HCT116 (cell line): ENCODE measurements around the gene LRRC73. TPM values are rescaled to one million over a fixed set of nuclear protein-coding genes. Genes with fewer than 3 reads are reported as not detected.

Source experiments
- ATAC-seq: fragments of 200-7000 bp; cut with Tn5 transposase; 2 replicates; pipeline ENCODE4 v1.9.1; 2020; ENCODE audit warnings: mild to moderate bottlenecking, moderate library complexity
- BruUV-seq: library from RNA; stranded (reverse); fragments of 400-500 nt; replicated peaks from 2 replicates; lab custom pipeline; 2021; lab: Mats Ljungman, UMichigan
- CTCF ChIA-PET: fragments of 300-600 bp; sonication (Branson Sonifier 250); formaldehyde crosslinking; loops from one replicate; lab custom pipeline; 2021; ENCODE audit warnings: antibody characterized with exemption; lab: Charles Lee
- POLR2A ChIA-PET: fragments of 300-600, 350-600 bp; sonication (Branson Sonifier 250); formaldehyde crosslinking; loops from one replicate; lab custom pipeline; 2021; ENCODE audit warnings: antibody characterized with exemption; lab: Charles Lee
- RAD21 ChIA-PET, 2 experiments: fragments of 300-600 bp; sonication (Branson Sonifier 250); formaldehyde crosslinking; loops; one replicate each; lab custom pipeline; 2023; ENCODE audit warnings: low total read pairs in 2 of 2; ENCODE audit not compliant: uncharacterized antibody in 2 of 2, unreplicated experiment in 2 of 2, low non-redundant PET in 1 of 2; lab: Charles Lee
- DNase-seq: peaks from one replicate; pipeline ENCODE4 v3.0.0-alpha.2; 2010; ENCODE audit warnings: low read depth, low spot score
- H2AFZ ChIP-seq: fragments of 200-600 bp; shearing (Covaris generic), sonication (generic); 2 replicates; pipeline ENCODE4 v1.6.1; 2017; ENCODE audit warnings: low read depth, mixed run types, mixed read lengths, antibody characterized with exemption, low read length; ENCODE audit not compliant: poor library complexity, severe bottlenecking
- H3K27ac ChIP-seq: 2 replicates; pipeline ENCODE4 v1.5.1; 2012; ENCODE audit warnings: low read depth, low read length
- H3K27me3 ChIP-seq: fragments of 200-600 bp; sonication (generic); 2 replicates; pipeline ENCODE4 v1.6.1; 2016; ENCODE audit warnings: mixed run types, low read length, mixed read lengths; ENCODE audit not compliant: insufficient read depth
- H3K36me3 ChIP-seq, 2 experiments: fragments of 200-500 bp in 1 of 2; fragments of 200-600 bp in 1 of 2; sonication (Bioruptor generic) in 1 of 2; sonication (generic) in 1 of 2; 2 replicates each; pipeline versions ENCODE4 v1.5.1 to v1.6.1; 2014 to 2016; ENCODE audit warnings: low read length in 2 of 2, inconsistent platforms in 1 of 2, mixed read lengths in 1 of 2, mixed run types in 1 of 2; ENCODE audit not compliant: insufficient read depth in 2 of 2, control insufficient read depth in 1 of 2
- H3K4me1 ChIP-seq, 2 experiments: fragments of 200-600 bp in 1 of 2; sonication (generic) in 1 of 2; 2 replicates each; pipeline versions ENCODE4 v1.5.1 to v1.6.1; 2012 to 2017; ENCODE audit warnings: low read length in 2 of 2, inconsistent platforms in 1 of 2, mild to moderate bottlenecking in 1 of 2, mixed read lengths in 1 of 2, mixed run types in 1 of 2, moderate library complexity in 1 of 2; ENCODE audit not compliant: insufficient read depth in 2 of 2, control insufficient read depth in 1 of 2
- H3K4me2 ChIP-seq: fragments of 200-600 bp; sonication (generic); 2 replicates; pipeline ENCODE4 v1.6.1; 2017; ENCODE audit warnings: mixed run types, low read length, mixed read lengths
- H3K4me3 ChIP-seq, 2 experiments: fragments of 200-600 bp in 1 of 2; sonication (generic) in 1 of 2; replicated peaks in 1 of 2; 2 replicates each; pipeline ENCODE4 v1.5.1; 2011 to 2016; ENCODE audit warnings: low read length in 2 of 2, control low read depth in 1 of 2, low read depth in 1 of 2, mild to moderate bottlenecking in 1 of 2, mixed read lengths in 1 of 2, mixed run types in 1 of 2
- H3K79me2 ChIP-seq: fragments of 200-600 bp; sonication (generic); 2 replicates; pipeline ENCODE4 v1.6.1; 2017; ENCODE audit warnings: mild to moderate bottlenecking, mixed run types, low read length, moderate library complexity, mixed read lengths; ENCODE audit not compliant: insufficient read depth
- H3K9ac ChIP-seq: fragments of 200-600 bp; sonication (generic); 2 replicates; pipeline ENCODE4 v1.6.1; 2016; ENCODE audit warnings: low read length, mixed read lengths
- H3K9me2 ChIP-seq: fragments of 200-600 bp; sonication (generic), shearing (Covaris generic); 2 replicates; pipeline ENCODE4 v1.6.1; 2017; ENCODE audit warnings: mixed run types, mild to moderate bottlenecking, moderate library complexity; ENCODE audit not compliant: insufficient read depth
- H3K9me3 ChIP-seq, 2 experiments: fragments of 200-500 bp in 1 of 2; fragments of 200-600 bp in 1 of 2; sonication (Bioruptor generic) in 1 of 2; sonication (generic) in 1 of 2; 2 replicates each; pipeline ENCODE4 v1.6.1; 2014 to 2017; ENCODE audit warnings: low read length in 2 of 2, mixed read lengths in 2 of 2, inconsistent platforms in 1 of 2, low read depth in 1 of 2, mild to moderate bottlenecking in 1 of 2, mixed run types in 1 of 2, moderate library complexity in 1 of 2; ENCODE audit not compliant: control insufficient read depth in 1 of 2, insufficient read depth in 1 of 2
- H4K20me1 ChIP-seq: fragments of 200-600 bp; sonication (generic), shearing (Covaris generic); 2 replicates; pipeline ENCODE4 v1.6.1; 2017; ENCODE audit warnings: mixed run types, mild to moderate bottlenecking, moderate library complexity; ENCODE audit not compliant: insufficient read depth
- ELF1 ChIP-seq: IDR thresholded peaks from 2 replicates; pipeline ENCODE4 v1.6.1; 2012; ENCODE audit warnings: low read depth, borderline replicate concordance
- EZH2phosphoT487 ChIP-seq: fragments of 200-600 bp; IDR thresholded peaks from 2 replicates; pipeline ENCODE4 v1.6.1; 2018; ENCODE audit warnings: antibody characterized with exemption, borderline replicate concordance
- FOSL1 ChIP-seq: IDR thresholded peaks from 2 replicates; pipeline ENCODE4 v1.6.1; 2012; ENCODE audit warnings: low read depth
- JUND ChIP-seq: IDR thresholded peaks from 2 replicates; pipeline ENCODE4 v1.6.1; 2012
- POLR2AphosphoS5 ChIP-seq: IDR thresholded peaks from 2 replicates; pipeline ENCODE4 v1.6.1; 2011; ENCODE audit warnings: mild to moderate bottlenecking, low read depth, low read length, moderate library complexity
- SIN3A ChIP-seq: IDR thresholded peaks from 2 replicates; pipeline ENCODE4 v1.6.1; 2012; ENCODE audit warnings: low read depth
- SRF ChIP-seq: IDR thresholded peaks from 2 replicates; pipeline ENCODE4 v1.6.1; 2012; ENCODE audit warnings: low read depth
- ZFX ChIP-seq: fragments of 450-650 bp; IDR thresholded peaks from 2 replicates; pipeline ENCODE4 v1.6.1; 2017
- intact Hi-C: fragments of 100-400 bp; cut with micrococcal nuclease; formaldehyde crosslinking; loops from 2 replicates; pipeline ENCODE4 v1.10.0; 2022
- total RNA-seq: library from RNA; stranded (reverse); gene quantifications from one replicate; pipeline ENCODE4 v1.2.1, GENCODE V29; 2021; ENCODE audit not compliant: unreplicated experiment
- TF ChIP-seq, protein P1 (sequence below): IDR thresholded peaks from 2 replicates; pipeline ENCODE4 v1.6.1; 2012
- TF ChIP-seq, protein P2 (sequence below), 3 experiments: fragments of 200-600 bp in 1 of 3; sonication (generic) in 1 of 3; IDR thresholded peaks in 2 of 3; conservative IDR thresholded peaks in 1 of 3; 2 replicates each; pipeline ENCODE4 v1.5.1; 2012 to 2017; ENCODE audit warnings: low read depth in 2 of 3, low read length in 2 of 3, antibody characterized with exemption in 1 of 3, borderline replicate concordance in 1 of 3, control low read depth in 1 of 3, mild to moderate bottlenecking in 1 of 3, mixed read lengths in 1 of 3, mixed run types in 1 of 3, moderate library complexity in 1 of 3; ENCODE audit not compliant: insufficient read depth in 1 of 3
- TF ChIP-seq, protein P3 (sequence below): IDR thresholded peaks from 2 replicates; pipeline ENCODE4 v1.6.1; 2011; ENCODE audit warnings: mild to moderate bottlenecking, low read length, moderate library complexity; ENCODE audit not compliant: insufficient replicate concordance; ENCODE audit errors: extremely low read depth

Gene LRRC73
- total RNA-seq, 1 experiment from 2014 or later = 1.2 TPM

DNA sequence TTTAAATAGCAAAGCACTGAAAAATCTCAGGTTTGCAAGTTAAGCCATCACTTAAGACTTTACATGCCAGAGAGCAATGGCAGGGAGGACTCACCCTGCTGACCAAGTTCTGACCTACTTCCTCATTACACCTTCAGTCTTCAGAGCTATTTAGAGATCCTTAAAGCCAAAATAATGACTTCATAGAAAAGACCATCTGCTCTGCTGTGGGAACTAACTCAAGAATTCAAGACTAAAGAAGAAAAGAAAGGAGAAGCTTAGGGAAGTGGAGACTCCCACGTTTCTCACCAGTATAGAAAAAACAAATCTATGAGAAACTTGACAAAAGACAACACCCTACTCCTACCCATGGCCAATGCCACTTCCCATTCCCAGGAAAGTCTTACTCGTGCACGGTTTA is 37.1 kb upstream of the LRRC73 start:
- Histone ChIP-seq H3K79me2 (peaks cover 17% of the 10 kb centered on the region; the same call in 1 of the 2 replicates), H4K20me1 (no peaks in the 10 kb centered on the region), H3K4me1 (no peaks in the 10 kb centered on the region)
- intact Hi-C loops = no loop called here
- no peak for TF ChIP-seq SIN3A
- TF ChIP-seq, protein P1, sequence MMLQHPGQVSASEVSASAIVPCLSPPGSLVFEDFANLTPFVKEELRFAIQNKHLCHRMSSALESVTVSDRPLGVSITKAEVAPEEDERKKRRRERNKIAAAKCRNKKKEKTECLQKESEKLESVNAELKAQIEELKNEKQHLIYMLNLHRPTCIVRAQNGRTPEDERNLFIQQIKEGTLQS = no peak
- TF ChIP-seq JUND = no peak
- no peak for TF ChIP-seq EZH2phosphoT487
- TF ChIP-seq ELF1 = no peak
- TF ChIP-seq, protein P2, sequence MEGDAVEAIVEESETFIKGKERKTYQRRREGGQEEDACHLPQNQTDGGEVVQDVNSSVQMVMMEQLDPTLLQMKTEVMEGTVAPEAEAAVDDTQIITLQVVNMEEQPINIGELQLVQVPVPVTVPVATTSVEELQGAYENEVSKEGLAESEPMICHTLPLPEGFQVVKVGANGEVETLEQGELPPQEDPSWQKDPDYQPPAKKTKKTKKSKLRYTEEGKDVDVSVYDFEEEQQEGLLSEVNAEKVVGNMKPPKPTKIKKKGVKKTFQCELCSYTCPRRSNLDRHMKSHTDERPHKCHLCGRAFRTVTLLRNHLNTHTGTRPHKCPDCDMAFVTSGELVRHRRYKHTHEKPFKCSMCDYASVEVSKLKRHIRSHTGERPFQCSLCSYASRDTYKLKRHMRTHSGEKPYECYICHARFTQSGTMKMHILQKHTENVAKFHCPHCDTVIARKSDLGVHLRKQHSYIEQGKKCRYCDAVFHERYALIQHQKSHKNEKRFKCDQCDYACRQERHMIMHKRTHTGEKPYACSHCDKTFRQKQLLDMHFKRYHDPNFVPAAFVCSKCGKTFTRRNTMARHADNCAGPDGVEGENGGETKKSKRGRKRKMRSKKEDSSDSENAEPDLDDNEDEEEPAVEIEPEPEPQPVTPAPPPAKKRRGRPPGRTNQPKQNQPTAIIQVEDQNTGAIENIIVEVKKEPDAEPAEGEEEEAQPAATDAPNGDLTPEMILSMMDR (IDR thresholded peaks at IDR 0.05 in 2 of 3, conservative IDR thresholded peaks at IDR 0.05 in 1 of 3; ENCODE audit: borderline replicate concordance in 1 of 3, insufficient read depth in 1 of 3, low read depth in 2 of 3, low read length in 2 of 3) = no peak
- no peak for TF ChIP-seq POLR2AphosphoS5
- TF ChIP-seq FOSL1 = no peak
- TF ChIP-seq ZFX = no peak
- TF ChIP-seq, all 23 proteins: peak for 0
- H3K27me3 ChIP-seq = no peaks in the 10 kb centered on the region
- no peaks in the 10 kb centered on the region for H3K9me2 ChIP-seq
- no peak overlapping the region for H2AFZ ChIP-seq
- no peaks in the 10 kb centered on the region for H3K9me3 ChIP-seq
- ChIA-PET POLR2A (no interaction called here), RAD21 (no interaction called here), CTCF (no interaction called here)
- H3K27ac ChIP-seq = no peak overlapping the region
- no peak for ATAC-seq
- no TSS peak for BruUV-seq
- peaks cover 59 to 75% of the 10 kb centered on the region in 2 experiments for H3K36me3 ChIP-seq
- no peak overlapping the region for H3K4me2 ChIP-seq
- no peak for DNase-seq
- H3K4me3 ChIP-seq = no peak overlapping the region
- H3K9ac ChIP-seq = no peak overlapping the region

DNA sequence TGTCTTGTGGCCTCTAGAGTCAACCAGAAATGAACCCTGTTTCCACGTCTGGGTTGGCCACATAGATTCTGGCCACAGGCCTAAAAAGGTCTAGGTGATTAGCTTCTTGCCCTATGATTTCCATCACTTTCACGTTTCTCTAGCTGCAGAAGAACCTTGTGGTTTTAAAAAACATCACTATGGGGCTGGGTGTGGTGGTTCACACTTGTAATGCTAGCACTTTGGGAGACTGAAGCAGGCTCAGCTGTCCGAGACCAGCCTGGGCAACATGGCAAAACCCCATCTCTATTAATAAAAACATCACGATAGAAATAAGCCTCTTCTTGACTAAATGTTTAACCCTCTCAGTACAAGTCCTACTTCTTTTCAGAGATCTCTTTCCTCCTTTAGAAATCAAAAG is 34.3 kb upstream of the LRRC73 start:
- peaks cover 57 to 61% of the 10 kb centered on the region in 2 experiments for H3K36me3 ChIP-seq
- ChIA-PET RAD21 (no interaction called here), CTCF (no interaction called here), POLR2A (no interaction called here)
- no peak for ATAC-seq
- no peak overlapping the region for H3K4me3 ChIP-seq
- intact Hi-C loops = no loop called here
- no peaks in the 10 kb centered on the region for H3K27me3 ChIP-seq
- H4K20me1 ChIP-seq = no peaks in the 10 kb centered on the region
- no peak overlapping the region for H2AFZ ChIP-seq
- H3K9ac ChIP-seq = no peak overlapping the region
- no peak overlapping the region for H3K27ac ChIP-seq
- no peaks in the 10 kb centered on the region for H3K9me3 ChIP-seq
- no peaks in the 10 kb centered on the region for H3K9me2 ChIP-seq
- no peak overlapping the region for H3K4me2 ChIP-seq
- no TSS peak for BruUV-seq
- no peak for DNase-seq
- TF ChIP-seq, protein P3, sequence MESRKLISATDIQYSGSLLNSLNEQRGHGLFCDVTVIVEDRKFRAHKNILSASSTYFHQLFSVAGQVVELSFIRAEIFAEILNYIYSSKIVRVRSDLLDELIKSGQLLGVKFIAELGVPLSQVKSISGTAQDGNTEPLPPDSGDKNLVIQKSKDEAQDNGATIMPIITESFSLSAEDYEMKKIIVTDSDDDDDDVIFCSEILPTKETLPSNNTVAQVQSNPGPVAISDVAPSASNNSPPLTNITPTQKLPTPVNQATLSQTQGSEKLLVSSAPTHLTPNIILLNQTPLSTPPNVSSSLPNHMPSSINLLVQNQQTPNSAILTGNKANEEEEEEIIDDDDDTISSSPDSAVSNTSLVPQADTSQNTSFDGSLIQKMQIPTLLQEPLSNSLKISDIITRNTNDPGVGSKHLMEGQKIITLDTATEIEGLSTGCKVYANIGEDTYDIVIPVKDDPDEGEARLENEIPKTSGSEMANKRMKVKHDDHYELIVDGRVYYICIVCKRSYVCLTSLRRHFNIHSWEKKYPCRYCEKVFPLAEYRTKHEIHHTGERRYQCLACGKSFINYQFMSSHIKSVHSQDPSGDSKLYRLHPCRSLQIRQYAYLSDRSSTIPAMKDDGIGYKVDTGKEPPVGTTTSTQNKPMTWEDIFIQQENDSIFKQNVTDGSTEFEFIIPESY = no peak
- TF ChIP-seq EZH2phosphoT487 (no peak), SRF (no peak)
- H3K79me2 ChIP-seq = peaks cover 17% of the 10 kb centered on the region
- H3K4me1 ChIP-seq = no peaks in the 10 kb centered on the region
